ENCODE data around the gene SLC6A16.

- TF ChIP-seq CTCF (IDR thresholded peaks at IDR 0.05) = no peak
- TF ChIP-seq POLR2AphosphoS5 (IDR thresholded peaks at IDR 0.05) = no peak
Observed at GRCh38 chr19:49349567-49349966, 24.6 kb upstream of the SLC6A16 start.
